Measurements from ENCODE around the gene FLRT2.

Gene FLRT2

DNA sequence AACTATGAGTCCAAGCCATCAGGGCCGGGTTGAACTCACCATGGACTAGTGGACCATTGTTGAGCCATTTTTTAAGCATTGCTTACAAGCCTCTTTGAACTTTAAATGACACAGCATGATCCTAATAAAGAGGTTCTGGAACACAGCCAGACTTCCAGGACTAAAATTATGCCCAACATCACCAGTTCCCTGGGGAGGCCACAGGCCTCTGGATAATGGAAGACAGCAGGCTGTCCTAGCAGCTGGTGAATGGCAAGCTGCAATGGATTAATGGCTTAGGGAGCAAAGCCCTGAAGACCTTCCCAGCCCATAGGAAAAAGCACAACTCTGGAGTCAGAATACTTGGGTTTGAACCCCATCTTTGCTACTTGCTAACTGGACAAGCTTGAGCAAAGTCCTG, 71.3 kb downstream of the FLRT2 start:
- no peak for DNase-seq

DNA sequence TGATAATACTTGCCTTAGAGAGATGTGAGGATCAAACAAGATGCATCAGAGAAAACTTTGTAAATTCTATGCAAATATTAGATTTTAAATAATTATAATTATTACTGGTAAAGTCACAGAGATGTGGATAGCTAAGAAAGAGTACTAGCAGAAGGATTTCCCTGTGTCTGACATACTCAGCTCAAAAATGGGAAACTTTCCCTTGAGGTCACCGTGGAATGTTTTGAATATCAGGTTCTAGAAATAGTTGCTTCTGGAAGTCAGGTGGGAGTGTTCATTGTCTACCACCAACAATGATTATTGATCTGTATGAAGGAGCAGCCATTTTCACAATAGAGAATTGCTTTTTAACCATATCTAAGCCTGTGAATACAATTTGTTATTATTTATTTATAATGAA, 71.7 kb downstream of the FLRT2 start:
- DNase-seq, result no peak

GRCh38 chr14:85602345-85602744, 72.4 kb downstream of the FLRT2 start:
- DNase-seq, result no peak

DNA sequence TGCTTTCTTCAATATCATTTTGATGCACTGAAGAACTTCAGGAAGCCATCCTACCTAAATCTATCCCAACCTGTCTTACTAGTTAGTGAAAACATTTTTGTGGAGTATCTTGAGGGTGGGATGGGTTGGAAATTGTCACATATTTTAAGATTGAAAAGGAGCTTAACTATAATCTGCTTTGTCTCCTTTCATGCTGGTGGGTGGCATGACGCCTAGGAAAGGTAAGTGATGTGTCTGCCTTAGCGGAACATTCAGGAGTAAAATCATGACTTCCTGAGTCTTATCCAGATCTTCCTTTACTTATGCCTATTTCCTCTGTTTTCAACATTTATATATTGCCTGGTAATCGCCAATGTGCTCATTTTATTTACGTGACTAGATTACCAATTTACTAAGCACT, 74.1 kb downstream of the FLRT2 start:
- no peak for DNase-seq

GRCh38 chr14:85604714-85605113, 74.8 kb downstream of the FLRT2 start:
- no peak for DNase-seq

DNA sequence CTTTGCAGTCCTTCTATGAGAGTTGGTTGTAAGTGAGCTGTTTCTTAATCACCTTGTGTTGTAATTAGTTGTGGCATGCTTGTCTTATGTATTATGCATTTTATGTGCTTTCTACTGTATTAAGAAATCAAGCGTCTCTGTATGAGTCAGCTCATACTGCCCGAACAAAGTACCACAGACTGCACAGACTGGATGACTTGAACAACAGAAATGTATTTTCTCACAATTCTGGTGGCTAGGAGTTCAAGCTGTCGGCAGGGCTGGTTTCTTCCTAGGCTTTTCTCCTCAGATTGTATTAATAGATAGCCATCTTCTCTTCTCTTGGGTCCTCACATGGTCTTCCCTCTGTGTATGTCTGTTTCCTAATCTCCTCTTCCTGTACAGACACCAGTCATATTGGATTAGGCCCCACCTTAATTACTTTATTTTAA, 77.7 kb downstream of the FLRT2 start:
- DNase-seq, result no peak

DNA sequence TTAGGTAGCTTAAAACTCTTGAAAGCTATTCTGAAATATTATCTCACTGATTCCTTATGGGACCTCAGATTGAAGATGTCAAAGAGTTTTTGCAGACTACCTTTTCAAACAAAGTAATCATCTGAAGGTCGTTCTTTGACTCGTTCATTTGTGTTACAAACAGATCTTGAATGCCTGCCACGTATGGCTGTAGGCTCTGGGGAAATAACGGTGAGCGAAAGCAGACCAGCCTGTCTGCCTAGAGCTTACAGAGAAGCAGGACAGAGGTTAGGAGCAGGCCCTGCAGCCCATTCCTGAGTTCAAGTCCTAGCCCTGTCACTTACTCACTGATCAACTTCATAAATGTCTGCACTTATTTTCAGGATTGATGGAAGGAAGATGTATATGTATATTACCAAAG, 83.6 kb downstream of the FLRT2 start:
- DNase-seq, result no peak

- no peak for DNase-seq
These were observed 86.5 kb downstream of the FLRT2 start for GRCh38 chr14:85616386-85616885.

GRCh38 chr14:85616886-85617285, 86.9 kb downstream of the FLRT2 start:
- DNase-seq, result no peak

GRCh38 chr14:85617791-85618190, 87.8 kb downstream of the FLRT2 start:
- no peak for DNase-seq

DNA sequence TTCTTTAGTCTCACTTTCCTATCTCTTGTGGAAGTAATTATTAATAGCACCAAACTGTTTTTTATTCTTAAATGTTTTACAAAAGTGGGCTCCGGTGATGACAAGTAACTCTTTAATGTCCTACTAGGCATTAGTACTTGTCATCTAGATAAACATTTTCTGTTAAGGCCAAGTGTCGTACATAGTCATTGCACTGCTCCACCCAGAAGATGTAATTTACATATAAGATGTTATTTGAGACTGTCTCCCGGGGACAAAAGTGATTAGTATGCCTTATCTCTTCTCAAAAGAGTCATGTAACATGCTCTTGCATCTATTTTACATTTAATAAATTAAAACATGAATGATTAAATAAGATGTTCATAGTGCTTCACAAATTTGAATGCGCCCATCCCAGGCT, 88.4 kb downstream of the FLRT2 start:
- no peak for DNase-seq

- no peak for DNase-seq
These were observed 89.0 kb downstream of the FLRT2 start for GRCh38 chr14:85618978-85619377.

DNA sequence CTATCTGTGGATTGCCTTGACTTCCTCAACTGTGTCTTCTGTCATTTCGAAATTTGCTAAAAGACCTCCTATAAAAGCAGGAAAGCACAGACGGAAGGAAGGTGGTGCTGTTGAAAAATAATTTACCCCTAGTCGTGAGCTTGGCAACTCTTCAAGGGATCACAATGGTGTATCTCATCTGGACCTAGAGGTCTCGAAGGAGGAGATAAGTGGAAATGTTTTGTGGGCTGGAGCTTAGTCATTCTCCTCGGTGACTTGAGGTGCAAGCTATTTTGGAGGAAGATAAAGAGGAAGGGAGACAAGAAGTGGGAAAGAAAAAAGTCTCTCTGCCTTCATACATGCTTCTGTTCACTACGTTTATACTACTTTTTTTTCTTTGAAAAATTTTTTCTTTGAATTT, 89.9 kb downstream of the FLRT2 start:
- DNase-seq, result no peak

DNA sequence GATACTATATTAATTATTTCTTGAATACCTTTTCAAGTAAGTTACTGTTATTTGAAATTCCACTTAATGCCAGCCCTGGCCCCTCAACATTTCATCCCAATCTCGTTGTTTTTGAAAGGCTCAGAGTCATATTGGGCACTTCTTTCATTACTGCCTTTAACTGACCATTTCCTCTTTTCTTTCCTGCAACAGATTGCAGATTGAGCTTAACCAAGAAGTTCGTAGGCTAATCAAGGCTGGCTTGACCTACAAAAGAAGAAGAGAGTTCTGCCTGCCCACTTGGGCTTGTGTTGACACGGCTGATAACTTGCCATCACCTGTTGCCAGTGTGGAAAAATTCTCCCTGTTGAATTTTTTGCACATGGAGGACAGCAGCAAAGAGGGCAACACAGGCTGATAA, 91.0 kb downstream of the FLRT2 start:
- DNase-seq, result no peak

GRCh38 chr14:85622106-85622505, 92.2 kb downstream of the FLRT2 start:
- no peak for DNase-seq

- no peak for DNase-seq
These were observed 93.2 kb downstream of the FLRT2 start for GRCh38 chr14:85622986-85623685.

- DNase-seq, result no peak
These were observed 96.1 kb downstream of the FLRT2 start for GRCh38 chr14:85625925-85626585.

DNA sequence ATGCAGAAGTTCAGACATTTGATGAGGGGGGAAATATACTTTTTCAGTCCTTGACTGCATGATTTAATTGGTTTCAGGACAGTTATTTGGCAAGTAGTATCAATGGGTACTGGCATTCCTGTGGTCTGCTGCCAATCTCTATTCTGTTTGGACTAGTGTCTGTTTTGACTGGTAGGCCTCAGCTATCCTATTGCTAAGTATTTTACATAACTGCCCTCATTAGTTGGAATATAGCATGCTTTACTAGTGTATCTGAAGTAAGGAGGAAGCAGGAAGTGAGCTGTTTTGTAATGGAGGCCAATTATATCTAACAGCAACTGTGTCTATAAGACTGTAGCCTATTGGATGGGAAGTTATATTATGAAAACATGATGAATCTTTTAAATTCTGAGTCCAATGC, 104.3 kb downstream of the FLRT2 start:
- no peak for DNase-seq

GRCh38 chr14:85644211-85644610, 114.3 kb downstream of the FLRT2 start:
- DNase-seq, result no peak

DNA sequence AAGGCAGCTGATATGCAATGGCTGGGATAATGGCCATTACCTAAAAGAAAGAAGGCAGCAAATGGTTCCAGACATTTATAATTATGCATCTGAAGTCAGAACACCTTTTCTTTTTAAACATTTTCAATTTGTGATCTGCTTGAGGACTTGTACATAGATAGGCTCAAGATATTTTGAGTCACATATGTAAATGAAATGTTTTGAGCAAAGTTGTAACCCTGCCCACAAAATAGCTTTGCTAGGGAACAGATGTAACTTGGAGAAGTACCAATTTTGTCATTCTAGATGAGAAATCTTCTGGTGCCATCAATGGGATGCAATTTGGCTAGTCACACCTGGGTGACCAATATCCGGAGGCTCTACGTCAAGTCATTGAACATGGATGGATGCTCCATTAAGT, 123.1 kb downstream of the FLRT2 start:
- no peak for DNase-seq

GRCh38 chr14:85660243-85660922, 130.4 kb downstream of the FLRT2 start:
- DNase-seq, result no peak

GRCh38 chr14:85662096-85662495, 132.2 kb downstream of the FLRT2 start:
- no peak for DNase-seq

DNA sequence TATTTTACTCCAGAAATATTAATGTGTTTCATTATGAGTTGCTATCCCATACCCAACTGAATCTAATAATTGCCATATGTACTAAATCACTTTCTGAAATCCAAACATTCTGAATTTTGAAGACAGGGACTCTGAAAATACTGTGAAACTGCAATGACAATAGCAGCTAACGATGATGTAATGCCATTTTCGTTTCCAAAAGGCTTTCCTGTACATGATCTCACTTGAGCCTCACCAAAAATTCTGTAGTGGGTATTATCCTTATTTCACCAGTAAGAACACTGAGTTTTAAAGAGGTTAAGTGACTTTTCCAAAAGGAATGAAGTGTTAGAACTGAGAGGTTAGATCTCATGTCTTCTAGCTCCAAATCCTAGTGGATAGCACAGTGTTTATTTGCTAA, 133.3 kb downstream of the FLRT2 start:
- DNase-seq, result no peak

GRCh38 chr14:85663667-85664066, 133.7 kb downstream of the FLRT2 start:
- DNase-seq, result no peak

Data from hippocampal formation (tissue), 2 donors.